Subcutaneous abdominal adipose tissue (tissue), 5 donors: Measurements from ENCODE around the gene NNAT.
A peak's percentile ranks its signal among the peaks of the same experiment; 100 is the strongest.
"Not testable (repeated sequence)": the region's sequence is repeated elsewhere in the genome, so short reads cannot be mapped to it uniquely, and the experiment has no call there.

ENCODE experiments used
- H3K27ac ChIP-seq: one replicate; pipeline ENCODE4 v1.7.0; 2013; ENCODE audit warnings: low read depth, mild to moderate bottlenecking, inconsistent platforms, low read length, moderate library complexity
- H3K27me3 ChIP-seq, 5 donors: one replicate each; pipeline ENCODE4 v1.7.0; 2013; ENCODE audit warnings: low read length in 5 of 5, inconsistent platforms in 1 of 5; ENCODE audit not compliant: control insufficient read depth in 5 of 5, insufficient read depth in 4 of 5
- H3K36me3 ChIP-seq, 5 donors: one replicate each; pipeline ENCODE4 v1.7.0; 2013; ENCODE audit warnings: low read length in 5 of 5; ENCODE audit not compliant: control insufficient read depth in 5 of 5, insufficient read depth in 5 of 5
- H3K4me1 ChIP-seq, 5 donors: one replicate each; pipeline ENCODE4 v1.7.0; 2013; ENCODE audit warnings: low read length in 5 of 5, mild to moderate bottlenecking in 3 of 5, moderate library complexity in 1 of 5; ENCODE audit not compliant: control insufficient read depth in 5 of 5, insufficient read depth in 5 of 5
- H3K4me3 ChIP-seq, 5 donors: one replicate each; pipeline ENCODE4 v1.7.0; 2013; ENCODE audit warnings: low read length in 5 of 5, low read depth in 1 of 5
- H3K9ac ChIP-seq, 5 donors: one replicate each; pipeline ENCODE4 v1.7.0; 2013; ENCODE audit warnings: low read length in 5 of 5, mild to moderate bottlenecking in 4 of 5, moderate library complexity in 3 of 5
- H3K9me3 ChIP-seq, 5 donors: one replicate each; pipeline ENCODE4 v1.7.0; 2013; ENCODE audit warnings: low read length in 5 of 5; ENCODE audit not compliant: control insufficient read depth in 5 of 5
- donor health status: healthy.
- donor health status: healthy.
- donor health status: healthy.
- donor health status: healthy.
- donor health status: healthy.

The NNAT gene

GRCh38 chr20:37521061-37521771, at the start of gene NNAT:
Gene NNAT, plus strand, starts transcription at chr20:37521250. Its CDS starts 82 bp downstream, at chr20:37521332.
- Histone ChIP-seq H3K27me3 (no peaks in the 10 kb centered on the region), H3K4me3 (peak within 1 kb of the TSS in 4 of 5 donors; percentile 18 to 48 (median 43)), H3K9ac (peak within 1 kb of the TSS in 2 of 5 donors; percentile 31 to 49), H3K4me1 (peaks cover 11 to 90% (median 85%) of the 10 kb centered on the region in 5 donors), H3K36me3 (peaks cover 0 to 37% (median 15%) of the 10 kb centered on the region in 5 donors), H3K27ac (peak within 1 kb of the TSS; percentile 32), H3K9me3 (no peaks in the 10 kb centered on the region)

- no peak overlapping the region for H3K4me3 ChIP-seq
- no peaks in the 10 kb centered on the region for H3K27me3 ChIP-seq
- H3K4me1 ChIP-seq: peaks cover 0 to 7% (median 5%) of the 10 kb centered on the region in 5 donors
- peaks cover 0 to 6% (median 0%) of the 10 kb centered on the region in 5 donors for H3K9me3 ChIP-seq
- H3K27ac ChIP-seq: no peak overlapping the region
- H3K9ac ChIP-seq: no peak overlapping the region
- no peaks in the 10 kb centered on the region for H3K36me3 ChIP-seq
Measured at GRCh38 chr20:37471741-37472235, 49.3 kb upstream of the NNAT start.

- peaks cover 0 to 13% (median 5%) of the 10 kb centered on the region in 5 donors for H3K4me1 ChIP-seq
- H3K36me3 ChIP-seq, H3K27ac ChIP-seq, H3K9ac ChIP-seq, H3K4me3 ChIP-seq, H3K9me3 ChIP-seq, H3K27me3 ChIP-seq: not testable (repeated sequence)
Measured at GRCh38 chr20:37472435-37472834, 48.6 kb upstream of the NNAT start.

- no peaks in the 10 kb centered on the region for H3K36me3 ChIP-seq
Measured at GRCh38 chr20:37473249-37474000, 47.6 kb upstream of the NNAT start.

GRCh38 chr20:37474386-37474785, 46.7 kb upstream of the NNAT start:
- Histone ChIP-seq H3K27ac (no peak overlapping the region), H3K9ac (no peak overlapping the region)

More at GRCh38 chr20:37473249-37474000, 47.6 kb upstream of the NNAT start:
- no peak overlapping the region for H3K9ac ChIP-seq
- peaks cover 0 to 6% (median 0%) of the 10 kb centered on the region in 5 donors for H3K9me3 ChIP-seq
- H3K27me3 ChIP-seq: no peaks in the 10 kb centered on the region
- H3K4me1 ChIP-seq: peaks cover 0 to 23% (median 11%) of the 10 kb centered on the region in 5 donors
- no peak overlapping the region for H3K4me3 ChIP-seq
- no peak overlapping the region for H3K27ac ChIP-seq

GRCh38 chr20:37475252-37475651, 45.8 kb upstream of the NNAT start:
- Histone ChIP-seq H3K9ac (no peak overlapping the region), H3K27ac (no peak overlapping the region), H3K9me3 (peaks cover 0 to 6% (median 0%) of the 10 kb centered on the region in 5 donors), H3K36me3 (no peaks in the 10 kb centered on the region), H3K4me1 (peaks cover 2 to 41% (median 29%) of the 10 kb centered on the region in 5 donors), H3K27me3 (no peaks in the 10 kb centered on the region), H3K4me3 (no peak overlapping the region)

More at GRCh38 chr20:37474386-37474785, 46.7 kb upstream of the NNAT start:
- Histone ChIP-seq H3K4me1 (peaks cover 2 to 33% (median 20%) of the 10 kb centered on the region in 5 donors), H3K36me3 (no peaks in the 10 kb centered on the region), H3K27me3 (no peaks in the 10 kb centered on the region), H3K4me3 (no peak overlapping the region), H3K9me3 (peaks cover 0 to 6% (median 0%) of the 10 kb centered on the region in 5 donors)

GRCh38 chr20:37477041-37477440, 44.0 kb upstream of the NNAT start:
- H3K4me1 ChIP-seq: peaks cover 7 to 48% (median 39%) of the 10 kb centered on the region in 5 donors
- no peaks in the 10 kb centered on the region for H3K27me3 ChIP-seq

GRCh38 chr20:37479266-37479665, 41.8 kb upstream of the NNAT start:
- peaks cover 7 to 48% (median 39%) of the 10 kb centered on the region in 5 donors for H3K4me1 ChIP-seq
- H3K36me3 ChIP-seq: no peaks in the 10 kb centered on the region
- no peaks in the 10 kb centered on the region for H3K27me3 ChIP-seq
- peaks cover 0 to 6% (median 0%) of the 10 kb centered on the region in 5 donors for H3K9me3 ChIP-seq
- H3K9ac ChIP-seq: peak overlapping the region in 2 of 5 donors; percentile 42 to 64
- H3K27ac ChIP-seq: peak overlapping the region; percentile 63
- H3K4me3 ChIP-seq: no peak overlapping the region

More at GRCh38 chr20:37477041-37477440, 44.0 kb upstream of the NNAT start:
- no peak overlapping the region for H3K27ac ChIP-seq
- H3K9me3 ChIP-seq: peaks cover 0 to 6% (median 0%) of the 10 kb centered on the region in 5 donors
- no peaks in the 10 kb centered on the region for H3K36me3 ChIP-seq
- no peak overlapping the region for H3K9ac ChIP-seq
- H3K4me3 ChIP-seq: no peak overlapping the region

- H3K4me3 ChIP-seq: peak overlapping the region in 1 of 5 donors; percentile 36
- peak overlapping the region in 2 of 5 donors; percentile 42 to 64 for H3K9ac ChIP-seq
- no peaks in the 10 kb centered on the region for H3K27me3 ChIP-seq
- peaks cover 0 to 6% (median 0%) of the 10 kb centered on the region in 5 donors for H3K9me3 ChIP-seq
- H3K4me1 ChIP-seq: peaks cover 7 to 51% (median 39%) of the 10 kb centered on the region in 5 donors
- peak overlapping the region; percentile 63 for H3K27ac ChIP-seq
- H3K36me3 ChIP-seq: no peaks in the 10 kb centered on the region
Measured at GRCh38 chr20:37479925-37480691, 40.9 kb upstream of the NNAT start.
